NCI-H524 treated with DMSO at 0.1 percent for 48 hours (cell line): Measurements from ENCODE around the gene RAB3C.
A peak's percentile ranks its signal among the peaks of the same experiment; 100 is the strongest.
"Not testable (repeated sequence)": the region's sequence is repeated elsewhere in the genome, so short reads cannot be mapped to it uniquely, and the experiment has no call there.

Experiments used
- DNase-seq: peaks from one replicate; lab custom pipeline; 2025; lab: John Stamatoyannopoulos, UW

RAB3C gene, protein sequence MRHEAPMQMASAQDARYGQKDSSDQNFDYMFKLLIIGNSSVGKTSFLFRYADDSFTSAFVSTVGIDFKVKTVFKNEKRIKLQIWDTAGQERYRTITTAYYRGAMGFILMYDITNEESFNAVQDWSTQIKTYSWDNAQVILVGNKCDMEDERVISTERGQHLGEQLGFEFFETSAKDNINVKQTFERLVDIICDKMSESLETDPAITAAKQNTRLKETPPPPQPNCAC

DNA sequence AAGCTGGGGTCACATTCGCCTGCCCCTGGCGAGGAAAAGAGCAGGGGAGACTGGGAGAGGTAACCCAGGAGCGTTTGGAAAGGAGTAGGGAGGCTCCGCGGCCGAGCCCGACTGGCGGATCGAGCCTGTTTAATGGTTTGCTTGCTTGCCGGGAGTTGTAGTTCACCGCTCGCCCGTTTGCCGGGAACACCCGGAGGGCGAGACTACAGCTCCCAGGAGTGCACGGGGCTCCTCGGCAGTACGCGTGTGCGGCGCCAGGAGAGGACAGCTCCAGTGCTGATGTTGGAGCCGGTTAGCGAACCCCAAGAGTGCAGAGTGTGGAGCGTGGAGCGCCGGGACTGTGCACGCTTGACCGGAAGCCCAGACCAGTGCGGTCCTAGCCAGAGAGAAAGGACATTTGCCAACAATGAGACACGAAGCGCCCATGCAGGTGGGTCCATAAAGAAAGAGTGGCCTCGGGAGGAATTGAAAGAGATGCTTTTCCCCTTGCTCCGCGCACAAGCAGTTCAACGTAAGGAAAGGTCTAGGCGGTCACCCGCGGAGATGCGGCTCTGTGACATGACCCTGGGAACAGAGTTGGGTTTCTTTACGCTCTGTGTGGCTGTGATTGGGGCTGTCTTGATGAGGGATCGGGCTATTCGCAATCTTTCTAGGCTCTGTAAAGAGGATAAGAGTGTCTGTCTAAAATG, at the start of gene RAB3C:
RAB3C (plus strand) TSS at position 273 of the 689 bp plus-strand sequence; CDS start at position 407, 134 bp downstream.
- peak; percentile 87 for DNase-seq

DNA sequence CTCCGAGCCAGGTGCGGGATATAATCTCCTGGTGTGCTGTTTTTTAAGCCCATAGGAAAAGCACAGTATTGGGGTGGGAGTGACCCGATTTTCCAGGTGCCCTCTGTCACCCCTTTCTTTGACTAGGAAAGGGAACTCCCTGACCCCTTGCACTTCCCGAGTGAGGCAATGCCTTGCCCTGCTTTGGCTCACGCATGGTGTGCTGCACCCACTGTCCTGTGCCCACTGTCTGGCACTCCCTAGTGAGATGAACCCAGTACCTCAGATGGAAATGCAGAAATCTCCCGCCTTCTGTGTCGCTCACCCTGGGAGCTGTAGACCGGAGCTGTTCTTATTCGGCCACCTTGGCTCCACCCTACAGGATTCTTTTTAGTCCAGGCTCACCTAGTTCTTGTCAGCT, 40.9 kb upstream of the RAB3C start:
- not testable (repeated sequence) for DNase-seq

DNA sequence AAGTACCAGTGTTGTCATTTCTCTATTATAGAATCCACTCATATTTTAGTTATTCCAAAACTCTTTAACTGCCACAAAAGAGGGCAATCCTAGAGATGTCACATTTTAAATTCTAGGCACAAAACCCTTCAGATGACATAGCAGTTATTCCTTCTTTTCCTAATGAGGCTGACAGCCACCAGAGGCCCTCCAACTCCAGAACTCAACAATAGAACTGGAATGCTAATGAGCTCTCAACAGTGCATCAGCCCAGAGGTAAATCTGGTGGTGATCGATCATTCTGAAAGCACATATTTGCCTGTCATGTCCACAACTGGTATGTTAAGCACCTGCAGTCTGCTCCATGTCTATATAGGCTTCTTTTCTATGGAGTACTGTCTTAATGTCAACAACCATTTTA, 40.2 kb upstream of the RAB3C start:
- DNase-seq = no peak

DNA sequence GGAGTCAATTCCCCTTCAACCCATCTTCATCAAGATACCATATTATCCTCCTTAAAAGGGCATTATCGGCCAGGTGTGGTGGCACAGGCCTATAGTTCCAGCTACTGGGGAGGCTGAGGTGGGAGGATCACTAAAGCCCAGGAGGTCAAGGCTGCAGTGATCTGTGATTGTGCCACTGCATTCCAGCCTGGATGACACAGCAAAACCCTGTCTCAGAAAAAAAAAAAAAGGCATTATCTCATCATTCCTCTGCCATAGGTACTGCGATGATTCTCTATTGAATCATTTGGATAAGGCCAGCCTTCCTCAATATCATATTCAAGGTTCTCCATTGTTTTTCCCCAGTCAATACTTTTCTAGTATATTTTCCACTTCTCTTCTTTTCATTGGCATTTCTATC, 39.2 kb upstream of the RAB3C start:
- no peak for DNase-seq

DNA sequence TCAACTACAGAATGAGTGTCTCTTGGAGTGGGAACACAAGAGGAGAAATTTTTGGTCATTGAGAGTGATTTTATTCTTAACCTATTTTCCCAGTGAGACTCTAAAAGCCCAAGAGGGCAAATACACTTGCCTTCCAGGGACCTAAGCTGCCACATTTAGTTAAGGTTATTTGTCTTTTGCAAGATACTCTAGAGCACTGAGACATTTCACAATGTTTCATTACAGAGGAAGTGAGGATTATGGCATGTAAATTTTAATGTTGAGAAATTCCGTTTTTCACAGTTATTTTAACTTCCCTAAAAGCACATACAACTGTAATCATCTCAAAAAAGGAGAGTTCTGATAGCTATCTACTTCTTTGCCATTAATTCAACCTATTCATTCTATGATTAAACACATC, 38.7 kb upstream of the RAB3C start:
- DNase-seq = no peak

DNA sequence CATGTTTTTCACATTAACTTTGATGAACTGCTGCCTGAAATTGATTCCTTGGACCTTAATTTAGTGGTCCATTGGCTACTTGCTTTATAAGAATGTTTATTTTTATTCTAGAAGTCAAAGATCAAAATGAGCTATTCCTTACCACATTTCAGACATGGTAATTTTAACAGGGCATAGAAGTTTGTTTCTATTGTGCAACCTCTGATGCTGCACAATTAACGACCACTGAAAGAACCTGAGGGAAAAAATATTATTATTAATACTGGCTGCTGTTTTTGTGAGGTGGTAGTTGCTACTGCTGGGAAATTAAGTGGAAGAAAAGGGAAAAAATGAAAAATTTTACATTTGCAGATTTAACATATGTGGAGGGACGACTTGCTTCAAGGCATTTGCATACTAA, 37.9 kb upstream of the RAB3C start:
- no peak for DNase-seq

DNA sequence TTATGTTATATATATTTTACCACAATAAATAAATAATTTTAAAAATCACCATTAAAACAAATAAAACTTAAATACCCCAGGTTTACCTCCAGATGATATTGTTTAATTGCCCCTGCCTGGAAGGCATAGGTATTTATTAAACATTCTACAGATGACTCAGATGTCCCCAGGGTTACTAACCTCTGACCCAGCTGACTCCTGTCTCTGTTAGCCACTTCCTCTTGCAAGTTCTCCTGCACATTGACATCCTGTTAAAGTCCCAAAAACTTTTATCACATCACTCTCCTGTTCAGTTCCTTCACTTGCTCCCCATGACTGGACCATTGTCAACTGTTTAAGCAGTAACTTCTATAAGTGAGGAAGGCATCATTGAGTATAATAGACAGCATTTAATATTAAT, 37.0 kb upstream of the RAB3C start:
- DNase-seq = no peak

DNA sequence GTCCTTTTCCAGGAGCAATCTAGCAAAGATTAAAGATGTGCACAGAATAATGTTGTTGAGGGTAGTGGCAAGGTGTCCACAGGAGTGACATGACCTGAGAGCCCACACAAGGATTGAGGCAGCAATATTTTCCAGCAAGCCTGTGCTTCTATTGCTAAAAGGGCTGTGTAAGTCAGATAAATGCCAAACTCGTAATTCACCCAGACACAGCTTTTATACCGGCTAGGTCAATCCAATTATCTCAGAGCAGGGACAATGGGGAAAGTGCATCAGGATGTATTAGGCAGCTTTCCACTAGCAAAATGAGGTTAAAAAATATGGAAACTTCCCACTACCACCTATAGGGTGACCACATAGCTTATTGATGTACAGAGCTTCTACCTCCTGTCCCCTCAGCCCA, 34.8 kb upstream of the RAB3C start:
- DNase-seq = no peak

DNA sequence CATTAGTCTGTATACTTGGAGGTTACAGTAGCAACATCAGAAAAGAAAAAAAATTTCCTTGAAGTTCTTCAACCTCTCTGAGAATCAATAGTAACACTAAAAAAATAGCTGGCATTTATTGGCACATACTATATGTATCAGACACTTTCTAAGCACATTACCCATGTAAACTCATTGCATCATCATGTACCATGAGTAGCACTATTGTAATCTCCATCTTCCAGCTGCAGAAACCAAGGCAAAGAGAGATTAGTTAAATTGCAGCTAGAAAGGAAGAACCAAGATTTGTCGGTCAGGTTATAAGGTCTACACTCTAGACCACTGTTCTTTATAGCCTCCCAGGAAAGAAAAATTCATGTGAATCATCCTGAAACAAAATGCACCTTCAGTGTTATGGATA, 31.4 kb upstream of the RAB3C start:
- no peak for DNase-seq

DNA sequence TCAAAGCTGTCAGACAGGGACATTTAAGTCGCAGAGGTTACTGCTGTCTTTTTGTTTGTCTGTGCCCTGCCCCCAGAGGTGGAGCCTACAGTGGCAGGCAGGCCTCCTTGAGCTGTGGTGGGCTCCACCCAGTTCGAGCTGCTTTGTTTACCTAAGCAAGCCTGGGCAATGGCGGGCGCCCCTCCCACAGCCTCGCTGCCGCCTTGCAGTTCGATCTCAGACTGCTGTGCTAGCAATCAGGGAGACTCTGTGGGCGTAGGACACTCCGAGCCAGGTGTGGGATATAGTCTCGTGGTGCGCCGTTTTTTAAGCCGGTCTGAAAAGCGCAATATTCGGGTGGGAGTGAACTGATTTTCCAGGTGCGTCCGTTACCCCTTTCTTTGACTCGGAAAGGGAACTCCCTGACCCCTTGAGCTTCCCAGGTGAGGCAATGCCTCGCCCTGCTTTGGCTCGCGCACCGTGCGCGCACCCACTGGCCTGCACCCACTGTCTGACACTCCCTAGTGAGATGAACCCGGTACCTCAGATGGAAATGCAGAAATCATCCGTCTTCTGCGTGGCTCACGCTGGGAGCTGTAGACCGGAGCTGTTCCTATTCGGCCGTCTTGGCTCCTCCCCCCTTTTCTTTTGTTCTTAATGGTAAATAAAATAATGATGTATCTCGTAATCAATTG, 25.1 kb upstream of the RAB3C start:
- DNase-seq = not testable (repeated sequence)

DNA sequence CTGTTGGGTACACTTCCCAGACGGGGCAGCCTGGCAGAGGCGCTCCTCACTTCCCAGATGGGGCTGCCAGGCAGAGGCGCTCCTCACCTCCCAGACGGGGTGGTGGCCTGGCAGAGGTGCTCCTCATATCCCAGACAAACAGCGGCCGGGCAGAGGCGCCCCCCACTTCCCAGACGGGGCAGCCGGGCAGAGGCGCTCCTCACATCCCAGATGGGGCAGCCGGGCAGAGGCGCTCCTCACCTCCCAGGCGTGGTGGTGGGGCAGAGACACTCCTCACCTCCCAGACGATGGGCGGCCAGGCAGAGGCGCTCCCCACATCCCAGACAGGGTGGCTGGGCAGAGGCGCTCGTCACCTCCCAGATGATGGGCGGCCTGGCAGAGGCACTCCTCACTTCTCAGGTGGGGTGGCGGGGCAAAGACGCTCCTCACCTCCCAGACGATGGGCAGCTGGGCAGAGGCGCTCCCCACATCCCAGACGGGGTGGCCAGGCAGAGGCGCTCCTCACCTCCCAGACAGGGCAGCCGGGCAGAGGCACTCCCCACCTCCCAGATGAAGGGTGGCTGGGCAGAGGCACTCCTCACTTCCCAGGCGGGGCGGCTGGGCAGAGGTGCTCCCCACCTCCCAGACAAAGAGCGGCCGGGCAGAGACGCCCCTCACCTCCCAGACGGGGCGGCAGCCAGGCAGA, 19.7 kb upstream of the RAB3C start:
- DNase-seq = not testable (repeated sequence)

DNA sequence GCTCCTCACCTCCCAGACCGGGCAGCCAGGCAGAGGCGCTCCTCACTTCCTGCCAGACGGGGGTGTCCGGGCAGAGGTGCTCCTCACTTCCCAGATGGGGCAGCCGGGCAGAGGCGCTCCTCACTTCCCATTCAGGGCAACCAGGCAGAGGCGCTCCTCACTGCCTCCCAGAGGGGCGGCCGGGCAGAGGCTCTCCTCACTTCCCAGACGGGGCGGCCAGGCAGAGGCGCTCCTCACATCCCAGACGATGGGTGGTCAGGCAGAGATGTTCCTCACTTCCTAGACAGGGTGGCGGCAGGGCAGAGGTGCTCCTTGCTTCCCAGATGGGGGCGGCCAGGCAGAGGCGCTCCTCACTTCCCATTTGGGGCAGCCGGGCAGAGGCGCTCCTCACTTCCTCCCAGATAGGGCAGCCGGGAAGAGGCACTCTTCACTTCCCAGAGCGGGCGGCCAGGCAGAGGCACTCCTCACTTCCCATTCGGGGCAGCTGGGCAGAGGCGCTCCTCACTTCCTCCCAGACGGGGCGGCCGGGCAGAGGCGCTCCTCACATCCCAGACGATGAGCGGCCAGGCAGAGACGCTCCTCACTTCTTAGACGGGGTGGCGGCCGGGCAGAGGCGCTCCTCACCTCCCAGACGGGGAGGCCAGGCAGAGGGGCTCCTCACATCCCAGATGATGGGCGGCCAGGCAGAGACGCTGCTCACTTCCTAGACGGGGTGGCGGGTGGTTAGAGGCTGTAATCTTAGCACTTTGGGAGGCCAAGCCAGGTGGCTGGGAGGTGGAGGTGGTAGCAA, 18.6 kb upstream of the RAB3C start:
- not testable (repeated sequence) for DNase-seq

DNA sequence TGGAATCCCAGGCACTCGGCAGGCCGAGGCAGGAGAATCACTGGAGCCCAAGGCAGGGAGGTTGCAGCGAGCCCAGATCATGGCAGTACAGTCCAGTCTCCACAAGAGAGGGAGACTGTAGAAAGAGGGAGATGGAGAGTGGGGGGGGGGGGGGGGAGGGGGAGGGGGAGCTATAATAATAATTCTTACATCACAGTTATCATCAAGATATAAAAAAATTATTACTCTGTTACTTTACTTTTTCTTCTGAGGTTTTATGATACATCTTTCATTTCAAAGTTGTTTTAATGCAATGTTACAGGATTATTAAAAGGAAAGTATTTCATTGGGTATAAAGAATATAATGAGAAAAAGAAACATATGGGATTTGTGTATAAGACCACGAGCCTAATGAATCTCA, 17.8 kb upstream of the RAB3C start:
- DNase-seq = no peak

DNA sequence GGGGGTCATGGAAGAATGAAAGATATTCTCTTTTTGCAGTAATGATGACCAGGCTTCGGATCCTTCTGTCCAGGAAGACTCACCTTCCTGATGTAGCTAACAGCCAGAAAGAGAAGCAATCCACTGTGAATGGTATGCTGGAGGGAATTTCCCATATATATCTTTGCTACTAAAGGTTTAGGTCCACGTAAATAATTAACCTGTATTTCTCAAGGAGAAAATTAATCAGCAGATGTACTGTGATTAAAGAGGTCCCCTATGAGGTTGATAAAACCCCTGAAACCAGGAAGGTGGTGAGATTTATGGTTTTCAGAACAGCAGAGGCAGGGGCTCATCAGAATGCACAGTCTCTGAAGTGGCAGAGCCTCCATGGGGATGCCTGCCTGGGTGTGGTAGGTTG, 11.4 kb upstream of the RAB3C start:
- no peak for DNase-seq

DNA sequence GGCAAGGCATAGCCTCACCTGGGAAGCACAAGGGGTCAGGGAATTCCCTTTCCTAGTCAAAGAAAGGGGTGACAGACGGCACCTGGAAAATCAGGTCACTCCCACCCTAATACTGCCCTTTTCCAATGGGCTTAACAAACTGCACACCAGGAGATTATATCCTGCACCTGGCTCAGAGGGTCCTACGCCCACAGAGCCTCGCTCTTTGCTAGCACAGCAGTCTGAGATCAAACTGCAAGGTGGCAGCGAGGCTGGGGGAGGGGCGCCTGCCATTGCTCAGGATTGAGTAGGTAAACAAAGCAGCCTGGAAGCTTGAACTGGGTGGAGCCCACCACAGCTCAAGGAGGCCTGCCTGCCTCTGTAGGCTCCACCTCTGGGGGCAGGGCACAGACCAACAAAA, 9.9 kb upstream of the RAB3C start:
- not testable (repeated sequence) for DNase-seq

DNA sequence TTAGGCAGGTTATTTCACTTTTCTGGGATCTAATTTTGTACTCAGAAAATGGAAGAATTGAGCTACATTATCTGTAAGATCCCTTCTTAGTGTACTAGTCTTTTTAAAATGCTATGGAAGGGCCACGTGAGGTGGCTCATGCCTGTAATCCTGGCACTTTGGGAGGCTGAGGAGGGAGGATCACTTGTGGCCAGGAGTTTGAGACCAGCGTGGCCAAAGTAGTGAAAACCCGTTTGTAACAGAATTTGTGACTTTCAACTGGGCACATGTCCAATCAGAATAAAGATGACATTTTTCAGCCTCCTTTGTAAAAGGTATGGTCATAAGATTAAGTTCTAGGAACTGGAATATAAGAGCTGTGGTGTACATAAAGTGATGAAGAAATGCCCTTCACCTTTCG, 3.1 kb upstream of the RAB3C start:
- DNase-seq = no peak

DNA sequence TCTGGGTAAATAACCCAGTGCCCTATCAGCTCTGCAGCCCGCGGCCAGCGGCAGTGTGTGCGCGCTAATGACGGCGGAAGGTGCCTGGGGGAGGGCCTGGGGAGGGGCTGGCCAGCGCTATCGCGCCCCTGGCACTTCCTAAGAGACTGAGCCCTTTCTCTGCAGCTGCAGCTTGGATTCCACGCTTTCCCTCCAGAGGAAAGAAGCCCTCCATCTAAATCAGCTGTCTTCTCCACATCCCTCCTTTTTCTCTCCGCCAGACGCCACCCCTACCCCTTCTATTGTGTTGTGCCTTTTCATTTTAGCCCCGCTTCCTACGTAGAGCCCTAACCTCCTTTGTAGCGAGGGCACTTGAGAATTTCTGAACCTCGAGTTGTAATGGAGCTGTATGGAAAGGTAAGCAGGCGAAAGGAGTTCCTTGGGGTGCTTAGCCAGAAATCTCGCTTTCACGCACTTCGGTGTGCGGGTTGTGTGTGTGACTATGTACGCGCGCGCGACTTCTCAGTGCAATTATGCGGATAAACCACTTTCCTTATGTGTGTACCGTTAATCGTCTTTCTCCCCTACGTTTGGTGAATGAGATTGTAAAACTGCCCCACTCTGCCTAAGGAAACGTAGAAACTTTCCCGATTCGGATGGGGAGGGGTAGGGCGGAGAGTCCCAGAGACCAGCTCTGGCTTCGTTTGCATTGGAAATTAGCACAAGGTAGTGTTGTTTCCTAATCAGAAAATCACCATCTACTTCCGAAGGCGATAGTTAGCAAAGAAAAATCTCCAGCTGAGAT, 664 bp upstream of the RAB3C start:
- DNase-seq = peak; percentile 44

DNA sequence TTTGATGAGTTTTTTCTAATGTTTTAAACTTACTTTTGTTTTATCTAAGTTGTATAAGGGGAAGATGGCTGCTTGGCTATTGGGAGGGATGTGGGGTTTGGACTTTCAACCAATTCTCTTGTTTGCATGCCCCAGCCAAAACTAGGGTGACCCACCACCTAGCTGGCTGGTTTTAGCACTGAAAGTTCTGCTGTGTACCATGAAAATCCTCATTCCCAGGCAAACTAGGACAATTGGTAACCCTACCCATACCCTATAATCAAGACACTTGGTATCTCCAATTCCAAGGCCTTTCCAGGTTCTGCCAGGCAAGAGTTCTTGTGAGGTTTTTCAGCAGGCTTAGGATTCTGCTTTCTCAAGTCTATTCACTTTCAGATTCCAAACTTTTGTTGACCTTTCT, 13.1 kb downstream of the RAB3C start:
- DNase-seq = no peak

DNA sequence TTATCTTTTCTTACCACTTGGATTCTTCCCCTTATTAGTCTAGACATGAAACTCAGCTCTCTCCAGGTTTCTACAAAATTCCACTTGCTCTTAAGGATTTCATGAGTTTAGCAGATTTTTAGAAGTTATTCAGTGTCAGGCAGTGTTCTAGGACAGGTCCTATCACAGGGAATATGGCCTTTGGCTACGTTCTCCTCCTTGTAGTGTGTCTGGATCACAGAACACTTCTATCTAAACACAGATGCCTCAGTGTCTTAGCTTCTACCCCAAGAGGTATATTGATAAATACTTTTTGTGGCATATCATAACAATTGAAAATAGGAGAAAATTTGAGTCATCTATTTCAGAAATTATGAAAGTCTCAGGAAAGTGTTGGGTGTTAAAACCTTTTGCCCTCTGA, 15.6 kb downstream of the RAB3C start:
- no peak for DNase-seq

DNA sequence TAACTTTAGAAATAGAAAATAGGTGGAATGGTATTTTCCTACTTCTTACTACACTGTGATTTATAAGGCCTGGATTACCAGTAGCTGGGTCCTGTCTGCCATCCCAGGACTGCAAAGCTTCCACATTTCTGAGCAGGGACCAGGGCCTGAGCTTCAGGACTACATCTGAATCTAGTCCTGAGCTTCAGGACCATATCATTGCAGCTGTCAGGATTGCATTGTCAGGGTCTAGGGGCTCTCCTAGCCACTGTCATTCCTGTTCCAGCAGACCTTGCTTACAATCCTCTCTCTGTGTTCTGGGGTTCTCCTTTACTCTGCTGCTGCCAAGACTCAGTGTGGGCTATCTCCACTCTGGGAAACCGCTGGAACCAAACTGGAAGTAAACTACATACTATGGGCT, 16.3 kb downstream of the RAB3C start:
- DNase-seq = no peak

DNA sequence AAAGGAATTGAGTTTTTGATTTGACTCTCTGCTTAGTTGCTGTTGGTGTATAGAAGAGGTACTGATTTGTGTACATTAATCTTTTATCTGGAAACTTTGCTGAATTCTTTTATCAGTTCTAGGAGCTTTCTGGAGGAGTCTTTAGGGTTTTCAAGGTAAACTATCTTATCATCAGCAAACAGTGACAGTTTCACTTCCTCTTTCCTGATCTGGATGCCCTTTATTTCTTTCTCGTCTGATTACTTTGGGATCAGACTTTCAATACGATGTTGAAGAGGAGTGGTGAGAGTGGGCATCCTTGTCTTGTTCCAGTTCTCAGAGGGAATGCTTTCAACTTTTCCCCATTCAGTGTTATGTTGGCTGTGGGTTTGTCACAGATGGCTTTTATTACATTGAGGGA, 17.7 kb downstream of the RAB3C start:
- DNase-seq = not testable (repeated sequence)
